Naive thymus-derived CD4-positive, alpha-beta T cell (primary cell): ENCODE measurements around the gene BSN. TPM values are rescaled to one million over a fixed set of nuclear protein-coding genes. Genes with fewer than 3 reads are reported as not detected.
"Not testable (repeated sequence)": the region's sequence is repeated elsewhere in the genome, so short reads cannot be mapped to it uniquely, and the experiment has no call there.

ENCODE experiments used
- ATAC-seq: fragments of 150-1000 bp; cut with Tn5 transposase; 2 replicates; pipeline ENCODE4 v1.10.0; 2021; ENCODE audit warnings: mild to moderate bottlenecking, moderate library complexity
- CTCF ChIA-PET: fragments of 350-600 bp; sonication (Branson Sonifier 250); formaldehyde crosslinking; loops from one replicate; lab custom pipeline; 2021; ENCODE audit warnings: antibody characterized with exemption; lab: Charles Lee
- POLR2A ChIA-PET: fragments of 350-600 bp; sonication (Branson Sonifier 250); formaldehyde crosslinking; loops from one replicate; lab custom pipeline; 2021; ENCODE audit warnings: antibody characterized with exemption, inconsistent platforms; lab: Charles Lee
- DNase-seq, 9 donors: peaks; one replicate each; pipeline versions ENCODE4 v3.0.0 to v3.0.0-alpha.2; 2020 to 2022; ENCODE audit warnings: mixed read lengths in 1 of 9
- H3K27ac ChIP-seq: one replicate; pipeline ENCODE4 v1.7.0; 2013; ENCODE audit warnings: mild to moderate bottlenecking, low read depth, low read length, moderate library complexity
- H3K27me3 ChIP-seq, 2 donors: one replicate each; pipeline ENCODE4 v1.7.0; 2013; ENCODE audit warnings: low read length in 2 of 2, mild to moderate bottlenecking in 2 of 2, moderate library complexity in 2 of 2; ENCODE audit not compliant: control insufficient read depth in 2 of 2, insufficient read depth in 2 of 2
- H3K36me3 ChIP-seq, 3 experiments: 1 replicate in 2 of 3; 2 replicates in 1 of 3; pipeline ENCODE4 v1.7.0; 2013; ENCODE audit warnings: low read length in 3 of 3, mild to moderate bottlenecking in 3 of 3, moderate library complexity in 1 of 3; ENCODE audit not compliant: insufficient read depth in 3 of 3, control insufficient read depth in 2 of 3
- H3K4me1 ChIP-seq, 2 donors: one replicate each; pipeline ENCODE4 v1.7.0; 2013; ENCODE audit warnings: low read length in 2 of 2, mild to moderate bottlenecking in 2 of 2, moderate library complexity in 1 of 2; ENCODE audit not compliant: control insufficient read depth in 2 of 2, insufficient read depth in 2 of 2
- H3K4me3 ChIP-seq: 2 replicates; pipeline ENCODE4 v1.7.0; 2013; ENCODE audit warnings: mild to moderate bottlenecking, low read length
- H3K9me3 ChIP-seq, 3 experiments: 1 replicate in 2 of 3; 2 replicates in 1 of 3; pipeline ENCODE4 v1.7.0; 2013; ENCODE audit warnings: low read length in 3 of 3; ENCODE audit not compliant: control insufficient read depth in 2 of 3
- H3K27ac Mint-ChIP-seq, 9 donors: one replicate each; pipeline ENCODE4 v1.8.0; 2020 to 2022; ENCODE audit warnings: mixed read lengths in 9 of 9, mild to moderate bottlenecking in 8 of 9, moderate library complexity in 5 of 9, inconsistent platforms in 2 of 9
- H3K27me3 Mint-ChIP-seq, 5 donors: one replicate each; pipeline ENCODE4 v1.8.0; 2021 to 2022; ENCODE audit warnings: mixed read lengths in 5 of 5, mild to moderate bottlenecking in 1 of 5
- H3K36me3 Mint-ChIP-seq, 5 donors: one replicate each; pipeline ENCODE4 v1.8.0; 2020 to 2022; ENCODE audit warnings: mixed read lengths in 5 of 5, mild to moderate bottlenecking in 3 of 5, inconsistent platforms in 1 of 5
- H3K4me1 Mint-ChIP-seq, 7 donors: one replicate each; pipeline ENCODE4 v1.8.0; 2020 to 2022; ENCODE audit warnings: mixed read lengths in 7 of 7, mild to moderate bottlenecking in 3 of 7, inconsistent platforms in 1 of 7
- H3K4me3 Mint-ChIP-seq, 10 donors: one replicate each; pipeline ENCODE4 v1.8.0; 2020 to 2022; ENCODE audit warnings: mild to moderate bottlenecking in 10 of 10, mixed read lengths in 10 of 10, moderate library complexity in 6 of 10, inconsistent platforms in 2 of 10
- H3K9me3 Mint-ChIP-seq, 11 donors: one replicate each; pipeline ENCODE4 v1.8.0; 2020 to 2022; ENCODE audit warnings: mixed read lengths in 11 of 11, mild to moderate bottlenecking in 4 of 11, inconsistent platforms in 1 of 11, moderate library complexity in 1 of 11
- intact Hi-C, 2 donors: fragments of 100-400 bp; cut with micrococcal nuclease; formaldehyde crosslinking; loops; one replicate each; pipeline ENCODE4 v1.15.1; 2023
- polyA plus RNA-seq, 2 donors: library from polyadenylated mRNA; unstranded; fragments of 300-500 nt; fragmentation: Illumina TruSeq; gene quantifications; one replicate each; pipeline ENCODE4 v1.2.3, GENCODE V29; 2021
- total RNA-seq, 6 experiments: library from RNA in 5 of 6; stranded (reverse) in 5 of 6; gene quantifications; 1 replicate in 5 of 6; 2 replicates in 1 of 6; pipeline ENCODE4 v1.2.3 and lab custom pipeline; 2021 to 2026

The BSN gene
- total and polyA plus RNA-seq, 7 experiments from 2014 or later, result 0.12 to 0.16 (median 0.14) TPM; not detected in 2

DNA sequence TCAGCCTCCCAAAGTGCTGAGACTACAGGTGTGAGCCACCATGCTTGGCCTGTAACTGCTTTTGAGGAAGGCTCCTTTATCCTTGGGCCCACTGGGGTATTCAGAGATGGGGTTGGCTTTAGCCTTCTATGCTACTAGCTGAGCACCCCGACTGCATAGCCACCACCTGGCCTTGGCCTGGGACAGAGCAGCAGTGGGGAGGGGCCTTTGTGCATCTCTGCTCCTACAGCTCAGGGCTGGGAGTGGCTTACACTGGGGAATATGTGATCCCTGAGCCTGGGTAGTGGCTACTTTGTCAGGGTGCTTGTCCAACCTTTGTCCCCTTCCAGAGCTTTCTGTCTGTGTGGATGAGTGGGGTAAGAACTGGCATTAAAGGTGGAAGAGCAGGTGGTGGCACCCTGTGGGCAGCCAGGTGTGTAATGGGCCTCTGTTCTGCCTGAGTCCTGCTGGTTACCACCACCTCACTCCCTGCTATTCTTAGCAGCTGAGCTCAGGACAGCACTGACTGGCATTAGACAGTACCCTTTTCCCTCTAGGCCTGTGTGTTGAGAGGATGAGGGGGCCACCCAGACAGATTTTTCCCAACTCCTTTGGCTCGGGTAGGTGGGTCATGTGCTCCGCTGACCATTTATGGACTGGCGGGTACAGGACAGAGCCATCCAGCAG, 141.2 kb downstream of the BSN start:
- H3K27ac ChIP-seq, DNase-seq, H3K4me3 Mint-ChIP-seq, H3K27me3 Mint-ChIP-seq, CTCF ChIA-PET, H3K9me3 ChIP-seq, H3K36me3 Mint-ChIP-seq, H3K4me1 ChIP-seq, H3K9me3 Mint-ChIP-seq, ATAC-seq, H3K27ac Mint-ChIP-seq, H3K27me3 ChIP-seq, intact Hi-C loops, POLR2A ChIA-PET, H3K4me3 ChIP-seq: not testable (repeated sequence)
- H3K4me1 Mint-ChIP-seq, result peaks cover 9 to 28% (median 26%) of the 10 kb centered on the region in 7 donors
- peaks cover 0 to 35% (median 0%) of the 10 kb centered on the region in 3 experiments for H3K36me3 ChIP-seq

DNA sequence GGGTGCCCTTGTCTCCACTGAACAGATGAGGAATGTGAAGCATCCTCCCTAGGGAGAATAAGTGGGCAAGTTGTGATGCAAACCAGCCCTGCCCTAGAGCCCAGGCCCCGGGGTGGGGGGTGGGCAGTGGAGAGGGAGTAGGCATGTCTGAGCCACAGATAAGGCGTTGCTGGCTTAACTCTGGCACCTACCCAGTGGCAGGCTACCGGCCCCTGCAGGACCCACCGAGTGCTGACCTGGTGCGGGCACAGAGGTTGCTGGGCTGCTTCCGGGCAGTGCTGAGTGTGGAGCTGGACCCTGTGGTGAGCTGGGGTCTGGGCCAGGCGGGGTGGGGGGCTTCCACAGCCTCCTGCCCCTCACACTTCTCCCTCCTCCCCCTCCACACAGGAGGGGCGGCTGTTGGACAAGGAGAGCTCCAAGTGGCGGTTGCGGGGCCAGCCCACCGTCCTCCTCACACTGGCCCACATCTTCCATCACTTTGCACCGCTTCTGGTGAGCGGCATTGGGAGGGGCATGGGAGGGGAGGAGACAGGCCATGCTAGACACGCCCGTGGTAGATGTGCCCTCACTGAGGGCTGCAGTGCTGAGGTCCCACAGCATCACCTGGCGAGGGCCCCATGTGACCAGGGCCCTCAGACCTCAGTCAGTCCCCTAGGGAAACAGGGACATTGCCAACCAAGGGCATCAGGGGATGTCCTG, 145.2 kb downstream of the BSN start:
- ChIA-PET POLR2A (no interaction called here), CTCF (no interaction called here)
- H3K27ac ChIP-seq, result no peak overlapping the region
- H3K4me1 ChIP-seq, result no peaks in the 10 kb centered on the region
- DNase-seq (no peak), ATAC-seq (no peak)
- no peaks in the 10 kb centered on the region for H3K9me3 Mint-ChIP-seq
- H3K4me3 ChIP-seq, result no peak overlapping the region
- H3K27me3 ChIP-seq, result no peaks in the 10 kb centered on the region
- intact Hi-C loops, result no loop called here
- no peaks in the 10 kb centered on the region for H3K9me3 ChIP-seq
- H3K36me3 ChIP-seq, result peaks cover 0 to 62% (median 0%) of the 10 kb centered on the region in 3 experiments
- no peak overlapping the region for H3K27ac Mint-ChIP-seq
- peaks cover 0 to 4% (median 0%) of the 10 kb centered on the region in 5 donors for H3K36me3 Mint-ChIP-seq
- H3K4me3 Mint-ChIP-seq, result no peak overlapping the region
- H3K4me1 Mint-ChIP-seq, result peaks cover 0 to 7% (median 0%) of the 10 kb centered on the region in 7 donors
- H3K27me3 Mint-ChIP-seq, result no peaks in the 10 kb centered on the region

DNA sequence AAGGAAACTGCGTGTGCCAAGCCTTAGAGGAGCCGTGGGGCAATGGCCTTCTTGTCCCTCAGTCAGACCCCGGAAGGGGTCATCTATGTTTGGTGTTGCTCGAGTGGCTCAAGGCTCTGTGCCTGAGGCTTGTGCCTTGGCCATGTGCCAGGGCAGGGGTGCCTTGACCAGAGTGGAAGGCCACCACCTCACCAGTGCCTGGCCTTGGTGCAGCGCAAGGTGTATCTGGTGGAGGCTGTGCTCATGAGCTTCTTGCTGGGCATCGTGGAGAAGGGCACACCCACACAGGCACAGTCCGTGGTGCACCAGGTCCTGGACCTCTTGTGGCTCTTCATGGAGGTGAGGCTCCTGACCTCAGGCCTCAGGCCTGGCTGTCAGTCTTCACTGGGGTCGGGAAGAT, 145.7 kb downstream of the BSN start:
- no peak overlapping the region for H3K4me3 Mint-ChIP-seq
- H3K27ac Mint-ChIP-seq, result peak overlapping the region in 1 of 9 donors; percentile 80
- peaks cover 0 to 7% (median 0%) of the 10 kb centered on the region in 7 donors for H3K4me1 Mint-ChIP-seq
- H3K27me3 ChIP-seq, result no peaks in the 10 kb centered on the region
- intact Hi-C loops, result no loop called here
- H3K9me3 Mint-ChIP-seq, result no peaks in the 10 kb centered on the region
- no peaks in the 10 kb centered on the region for H3K27me3 Mint-ChIP-seq
- H3K27ac ChIP-seq, result no peak overlapping the region
- no peak overlapping the region for H3K4me3 ChIP-seq
- H3K4me1 ChIP-seq, result no peaks in the 10 kb centered on the region
- ATAC-seq, result no peak
- ChIA-PET CTCF (no interaction called here), POLR2A (no interaction called here)
- no peak for DNase-seq
- H3K9me3 ChIP-seq, result no peaks in the 10 kb centered on the region
- H3K36me3 Mint-ChIP-seq, result peaks cover 0 to 4% (median 0%) of the 10 kb centered on the region in 5 donors
- H3K36me3 ChIP-seq, result peaks cover 0 to 68% (median 0%) of the 10 kb centered on the region in 3 experiments

DNA sequence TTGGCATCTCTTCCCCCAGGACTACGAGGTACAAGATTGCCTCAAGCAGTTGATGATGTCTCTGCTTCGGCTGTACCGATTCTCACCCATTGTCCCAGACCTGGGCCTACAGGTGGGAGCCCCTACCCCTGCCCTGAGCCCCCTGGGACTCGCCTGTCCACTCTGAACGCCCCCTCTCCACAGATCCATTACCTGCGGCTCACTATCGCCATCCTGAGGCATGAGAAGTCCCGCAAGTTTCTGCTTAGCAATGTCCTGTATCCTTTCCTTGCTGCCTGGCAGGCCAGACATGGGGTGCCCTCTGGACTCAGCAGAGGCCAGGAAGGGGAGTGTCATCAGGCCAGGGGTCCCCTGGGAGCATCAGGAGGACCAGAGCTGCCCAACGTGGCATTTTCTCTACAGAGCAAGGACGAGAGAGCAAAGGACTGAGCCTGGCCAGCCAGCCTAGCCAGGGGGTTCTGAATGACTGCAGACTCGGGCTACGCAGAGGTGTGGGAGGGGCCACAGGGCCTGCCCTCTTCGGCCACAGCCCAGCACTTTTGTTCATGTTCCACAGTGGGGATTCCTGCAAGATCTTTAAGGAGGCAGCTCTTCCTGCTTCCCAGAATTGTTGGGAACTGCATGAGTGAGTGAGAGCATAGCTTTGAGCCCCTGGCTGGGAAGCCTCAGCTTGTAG, 146.3 kb downstream of the BSN start:
- Histone ChIP-seq H3K4me1 (no peaks in the 10 kb centered on the region), H3K9me3 (no peaks in the 10 kb centered on the region), H3K4me3 (no peak overlapping the region), H3K36me3 (peaks cover 0 to 74% (median 0%) of the 10 kb centered on the region in 3 experiments), H3K27me3 (no peaks in the 10 kb centered on the region), H3K27ac (no peak overlapping the region)
- ChIA-PET CTCF (interaction anchor here (1.9 kb wide), 1 partner anchor 29 kb away, joined by 8 read pairs; no protein-coding TSS in a partner anchor), POLR2A (no interaction called here)
- ATAC-seq (no peak), DNase-seq (no peak)
- H3K27me3 Mint-ChIP-seq, result no peaks in the 10 kb centered on the region
- peaks cover 0 to 7% (median 0%) of the 10 kb centered on the region in 7 donors for H3K4me1 Mint-ChIP-seq
- no peaks in the 10 kb centered on the region for H3K9me3 Mint-ChIP-seq
- H3K36me3 Mint-ChIP-seq, result peaks cover 0 to 4% (median 0%) of the 10 kb centered on the region in 5 donors
- intact Hi-C loops, result no loop called here
- no peak overlapping the region for H3K27ac Mint-ChIP-seq
- H3K4me3 Mint-ChIP-seq, result no peak overlapping the region

DNA sequence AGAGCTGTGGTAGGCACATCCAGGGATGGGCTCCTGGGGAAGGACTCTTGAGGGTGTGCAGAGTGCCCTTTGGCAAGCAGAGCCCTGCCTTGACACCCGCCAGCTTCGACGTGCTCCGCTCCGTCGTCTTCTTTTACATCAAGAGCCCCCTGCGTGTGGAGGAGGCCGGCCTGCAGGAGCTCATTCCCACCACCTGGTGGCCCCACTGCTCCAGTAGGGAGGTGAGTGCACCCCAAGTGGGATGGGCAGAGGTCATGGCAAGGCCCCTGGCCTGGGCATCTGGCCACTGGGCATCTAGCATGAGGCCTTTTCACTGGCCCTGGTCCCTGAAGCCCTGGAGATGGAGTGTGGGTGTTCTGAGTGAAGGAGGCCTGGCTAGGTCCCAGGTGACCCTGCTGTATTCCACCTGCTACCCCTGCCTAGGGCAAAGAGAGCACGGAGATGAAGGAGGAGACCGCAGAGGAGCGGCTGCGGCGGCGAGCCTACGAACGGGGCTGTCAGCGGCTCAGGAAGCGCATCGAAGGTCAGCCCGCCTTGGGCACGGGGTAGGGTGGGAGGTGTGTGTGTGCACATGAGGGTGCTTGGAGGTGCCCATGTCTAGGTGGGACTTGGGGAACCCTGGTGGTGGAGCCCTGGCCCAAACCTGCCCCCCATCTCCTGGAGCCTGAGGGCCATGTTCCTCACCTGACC, 147.3 kb downstream of the BSN start:
- DNase-seq, result no peak
- H3K4me3 Mint-ChIP-seq, result no peak overlapping the region
- Histone ChIP-seq H3K36me3 (peaks cover 0 to 83% (median 0%) of the 10 kb centered on the region in 3 experiments), H3K27me3 (no peaks in the 10 kb centered on the region), H3K27ac (no peak overlapping the region), H3K4me3 (no peak overlapping the region), H3K4me1 (no peaks in the 10 kb centered on the region), H3K9me3 (no peaks in the 10 kb centered on the region)
- peaks cover 0 to 7% (median 0%) of the 10 kb centered on the region in 7 donors for H3K4me1 Mint-ChIP-seq
- no peaks in the 10 kb centered on the region for H3K9me3 Mint-ChIP-seq
- no peak for ATAC-seq
- ChIA-PET POLR2A (no interaction called here), CTCF (interaction anchor here (0.8 to 1.9 kb wide), 3 partner anchors 30 to 162 kb away, joined by 3 to 8 read pairs (median 4); no protein-coding TSS in a partner anchor)
- no peaks in the 10 kb centered on the region for H3K27me3 Mint-ChIP-seq
- H3K27ac Mint-ChIP-seq, result no peak overlapping the region
- H3K36me3 Mint-ChIP-seq, result peaks cover 0 to 4% (median 0%) of the 10 kb centered on the region in 5 donors
- intact Hi-C loops, result no loop called here

DNA sequence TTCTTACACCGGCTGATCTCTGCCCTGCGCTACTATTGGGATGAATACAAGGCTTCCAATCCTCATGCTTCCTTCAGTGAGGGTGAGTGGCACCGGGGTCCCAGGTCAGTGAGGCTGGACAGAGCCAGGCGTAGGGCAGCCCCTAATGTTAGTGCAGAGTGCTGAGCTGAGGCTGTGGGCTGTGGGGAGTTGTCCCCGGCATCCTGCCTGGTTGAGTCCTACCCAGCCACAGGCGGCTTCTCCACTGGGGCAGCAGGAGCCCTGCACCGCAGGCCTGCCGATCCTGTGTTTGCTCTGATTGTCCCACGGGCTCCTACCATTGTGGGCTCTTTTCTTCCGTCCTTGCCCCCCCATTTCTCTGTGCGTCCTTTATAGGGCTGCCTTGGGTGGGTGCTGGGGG, 148.4 kb downstream of the BSN start:
- intact Hi-C loops, result loop anchor here (1.0 kb wide), 5 partner anchors 17 to 163 kb away; partner anchors contain the start of gene AMIGO3 (in 2 of the 2)
- peak overlapping the region in 1 of 9 donors; percentile 72 for H3K27ac Mint-ChIP-seq

More for the DNA sequence above, 148.4 kb downstream of the BSN start:
- DNase-seq (no peak), ATAC-seq (no peak)
- H3K27me3 Mint-ChIP-seq, result no peaks in the 10 kb centered on the region
- Histone ChIP-seq H3K36me3 (peaks cover 0 to 88% (median 0%) of the 10 kb centered on the region in 3 experiments), H3K27ac (no peak overlapping the region), H3K4me1 (no peaks in the 10 kb centered on the region), H3K4me3 (no peak overlapping the region), H3K27me3 (no peaks in the 10 kb centered on the region), H3K9me3 (no peaks in the 10 kb centered on the region)
- POLR2A ChIA-PET, result no interaction called here
- no peak overlapping the region for H3K4me3 Mint-ChIP-seq
- peaks cover 0 to 10% (median 2%) of the 10 kb centered on the region in 5 donors for H3K36me3 Mint-ChIP-seq
- peaks cover 0 to 7% (median 0%) of the 10 kb centered on the region in 7 donors for H3K4me1 Mint-ChIP-seq
- H3K9me3 Mint-ChIP-seq, result no peaks in the 10 kb centered on the region
- CTCF ChIA-PET, result interaction anchor here (0.5 to 1.0 kb wide), 3 partner anchors 120 to 163 kb away, joined by 3 to 4 read pairs (median 3); no protein-coding TSS in a partner anchor
